Lower leg skin (tissue), 4 donors: ENCODE data around the gene GALNT7. TPM values are rescaled to one million over a fixed set of nuclear protein-coding genes. Genes with fewer than 3 reads are reported as not detected.

ENCODE experiments used
- DNase-seq, 2 donors: peaks; one replicate each; pipeline ENCODE4 v3.0.0-alpha.2; 2019; ENCODE audit warnings: low spot score in 2 of 2
- H3K4me3 ChIP-seq: fragments of 200-600 bp; sonication (generic); 2 replicates; pipeline ENCODE4 v1.5.1; 2017; ENCODE audit warnings: mild to moderate bottlenecking, low read depth; ENCODE audit not compliant: poor library complexity, severe bottlenecking
- POLR2A ChIP-seq, 2 donors: fragments of 450-650 bp; IDR thresholded peaks; one replicate each; pipeline ENCODE4 v1.6.1; 2016 to 2017; ENCODE audit warnings: antibody characterized with exemption in 2 of 2, mild to moderate bottlenecking in 1 of 2, moderate library complexity in 1 of 2
- WGBS, 2 donors: methylation state at CpG; one replicate each; pipeline ENCODE4 v1.1.5; 2018; 5-methylcytosine and 5-hydroxymethylcytosine counted together
- intact Hi-C: fragments of 100-400 bp; cut with DNase I; formaldehyde crosslinking; loops from one replicate; pipeline ENCODE4 v1.15.0; 2023; ENCODE audit warnings: low total_unique reads
- total RNA-seq, 4 donors: library from RNA; depleted of rRNA; stranded (reverse); fragments of >200 nt; gene quantifications; one replicate each; pipeline ENCODE4 v1.1.0, GENCODE V29; 2016
- TF ChIP-seq, protein P1 (sequence below), 3 donors: fragments of 450-650 bp; IDR thresholded peaks; one replicate each; pipeline ENCODE4 v1.5.1; 2016; ENCODE audit warnings: antibody characterized with exemption in 3 of 3, mild to moderate bottlenecking in 3 of 3, moderate library complexity in 2 of 3

Gene GALNT7
- total RNA-seq, 4 donors from 2014 or later, result 2.3 to 14.0 (median 12.5) TPM

DNA sequence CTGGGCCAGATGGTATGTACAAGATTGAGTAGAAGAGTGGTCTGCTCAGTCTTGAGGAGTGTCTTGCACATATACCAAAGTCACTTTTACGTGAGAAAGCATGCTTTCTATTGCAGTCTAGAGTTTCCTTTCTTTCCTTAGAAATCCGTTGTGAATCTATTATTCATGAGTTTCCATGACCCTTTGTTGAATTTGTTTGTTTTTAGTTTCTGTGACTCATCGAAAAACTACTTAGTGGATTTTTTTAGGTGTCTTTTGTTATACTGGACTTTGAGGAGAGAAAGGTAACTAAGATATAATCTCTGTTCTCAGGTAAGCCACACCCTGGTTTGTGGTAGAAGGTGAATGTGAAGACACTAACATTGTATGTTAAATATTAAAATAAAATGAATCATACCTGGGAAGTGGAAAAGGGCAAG, 23.0 kb downstream of the GALNT7 start:
- no peak overlapping the region for H3K4me3 ChIP-seq
- DNase-seq, result no peak
- intact Hi-C loops, result no loop called here
- 55 to 57% methylated on average over 3 of the region's 3 CpGs for WGBS, 2 donors
- no peak for TF ChIP-seq POLR2A (IDR thresholded peaks at IDR 0.05)

DNA sequence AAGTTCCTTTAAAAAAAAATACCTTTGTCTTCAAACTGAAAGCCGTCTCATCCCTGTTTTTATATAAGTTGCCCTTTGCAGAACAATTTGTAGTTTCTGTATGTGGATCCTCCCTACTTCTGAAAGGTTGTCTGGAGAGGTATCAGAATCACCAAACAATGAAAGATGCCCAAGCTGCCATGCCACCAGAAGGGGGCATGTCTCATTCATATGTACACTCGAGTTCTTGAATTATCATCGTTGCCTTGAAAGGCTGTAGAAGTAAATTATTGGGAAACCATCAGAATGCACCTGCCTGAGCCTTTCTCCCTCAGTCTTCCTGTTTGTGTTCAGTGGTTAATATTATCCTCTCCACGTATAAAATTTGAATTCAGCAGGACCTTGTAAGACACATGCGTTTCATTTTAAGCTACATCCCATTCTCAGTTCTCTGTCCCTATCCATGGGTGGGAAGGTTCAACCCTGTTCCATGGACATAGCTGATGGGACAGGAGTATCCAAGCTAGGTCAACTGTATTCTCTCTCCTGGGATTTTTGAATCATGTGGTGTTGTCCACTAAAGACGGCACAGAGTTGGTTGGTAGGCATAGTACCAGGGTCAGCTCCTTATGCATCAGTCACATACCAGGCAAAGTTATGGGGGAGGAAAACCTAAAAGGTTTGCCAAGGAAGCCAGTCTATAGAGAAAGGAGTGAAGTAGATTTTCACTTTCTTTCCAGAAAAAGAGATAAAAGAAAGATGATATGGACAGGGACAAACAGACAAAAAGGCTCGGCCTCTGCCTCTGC, 24.0 kb downstream of the GALNT7 start:
- intact Hi-C loops, result no loop called here
- TF ChIP-seq, protein P1, sequence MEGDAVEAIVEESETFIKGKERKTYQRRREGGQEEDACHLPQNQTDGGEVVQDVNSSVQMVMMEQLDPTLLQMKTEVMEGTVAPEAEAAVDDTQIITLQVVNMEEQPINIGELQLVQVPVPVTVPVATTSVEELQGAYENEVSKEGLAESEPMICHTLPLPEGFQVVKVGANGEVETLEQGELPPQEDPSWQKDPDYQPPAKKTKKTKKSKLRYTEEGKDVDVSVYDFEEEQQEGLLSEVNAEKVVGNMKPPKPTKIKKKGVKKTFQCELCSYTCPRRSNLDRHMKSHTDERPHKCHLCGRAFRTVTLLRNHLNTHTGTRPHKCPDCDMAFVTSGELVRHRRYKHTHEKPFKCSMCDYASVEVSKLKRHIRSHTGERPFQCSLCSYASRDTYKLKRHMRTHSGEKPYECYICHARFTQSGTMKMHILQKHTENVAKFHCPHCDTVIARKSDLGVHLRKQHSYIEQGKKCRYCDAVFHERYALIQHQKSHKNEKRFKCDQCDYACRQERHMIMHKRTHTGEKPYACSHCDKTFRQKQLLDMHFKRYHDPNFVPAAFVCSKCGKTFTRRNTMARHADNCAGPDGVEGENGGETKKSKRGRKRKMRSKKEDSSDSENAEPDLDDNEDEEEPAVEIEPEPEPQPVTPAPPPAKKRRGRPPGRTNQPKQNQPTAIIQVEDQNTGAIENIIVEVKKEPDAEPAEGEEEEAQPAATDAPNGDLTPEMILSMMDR (IDR thresholded peaks at IDR 0.05), result no peak
- no peak for TF ChIP-seq POLR2A (IDR thresholded peaks at IDR 0.05)
- DNase-seq, result no peak
- 79% methylated on average over 7 of the region's 7 CpGs for WGBS, 2 donors
- H3K4me3 ChIP-seq, result no peak overlapping the region

DNA sequence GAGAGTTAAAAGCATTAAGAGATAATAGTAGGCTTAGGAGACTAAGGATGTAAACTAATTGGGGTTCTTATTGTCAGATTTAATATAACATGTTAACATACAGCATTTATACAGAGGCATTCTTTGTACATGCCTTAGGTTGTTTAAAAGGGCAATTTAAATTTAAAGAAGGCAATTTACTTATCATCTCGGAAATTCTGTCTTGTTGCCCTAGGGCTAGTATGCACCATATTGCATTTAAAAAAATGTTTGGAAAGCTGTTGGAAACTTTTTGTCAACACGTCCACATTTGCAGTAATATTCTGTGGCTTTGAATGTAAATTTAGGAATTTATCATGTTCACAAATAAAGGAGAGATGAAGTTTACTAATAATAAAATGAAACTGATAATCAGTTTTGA, 25.5 kb downstream of the GALNT7 start:
- DNase-seq, result no peak
- no peak overlapping the region for H3K4me3 ChIP-seq
- TF ChIP-seq, protein P1 (IDR thresholded peaks at IDR 0.05), result no peak
- no peak for TF ChIP-seq POLR2A (IDR thresholded peaks at IDR 0.05)
- WGBS, 2 donors, result 69% methylated on average over 2 of the region's 2 CpGs
- intact Hi-C loops, result no loop called here

DNA sequence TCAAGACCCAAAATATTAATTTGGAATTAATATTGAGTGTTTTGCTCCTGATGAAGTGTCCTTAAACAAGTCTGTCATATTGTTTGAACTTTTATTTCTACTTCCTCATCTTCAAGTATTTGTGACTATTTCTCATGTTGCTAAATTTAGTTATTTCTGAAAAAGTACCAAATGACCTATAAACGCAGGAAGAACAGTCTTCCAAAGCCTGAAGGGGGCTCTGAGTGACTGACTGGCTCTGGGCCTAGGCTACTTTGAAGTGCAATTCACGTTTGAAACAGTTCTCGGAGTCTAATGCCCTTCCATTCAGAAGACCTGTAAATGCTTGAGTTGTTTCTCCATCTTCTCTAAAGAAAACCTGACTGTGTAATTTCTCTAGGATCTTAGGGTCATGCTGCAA, 26.5 kb downstream of the GALNT7 start:
- intact Hi-C loops, result no loop called here
- WGBS, 2 donors, result 68 to 70% methylated on average over 3 of the region's 3 CpGs
- TF ChIP-seq, protein P1 (IDR thresholded peaks at IDR 0.05), result no peak
- no peak for TF ChIP-seq POLR2A (IDR thresholded peaks at IDR 0.05)
- no peak for DNase-seq
- H3K4me3 ChIP-seq, result no peak overlapping the region

DNA sequence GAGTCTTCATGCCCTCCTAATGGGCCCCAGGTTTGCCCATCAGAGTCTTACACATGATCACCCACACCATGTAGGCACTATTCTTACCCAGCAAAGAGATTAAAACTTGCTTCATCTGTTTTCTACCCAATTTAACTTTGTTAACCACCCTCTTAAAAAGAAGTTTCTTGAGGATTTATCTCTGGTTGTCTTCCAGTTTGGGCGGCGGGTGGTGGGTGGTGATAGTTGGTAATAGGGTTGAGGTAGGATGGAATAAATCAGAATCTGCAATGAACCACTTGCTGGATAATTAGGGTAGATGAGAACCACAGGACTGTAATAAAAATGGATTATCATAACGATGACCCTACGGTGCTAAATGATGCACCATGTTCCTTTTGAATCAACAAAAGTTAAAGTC, 30.9 kb downstream of the GALNT7 start:
- no peak for TF ChIP-seq POLR2A (IDR thresholded peaks at IDR 0.05)
- TF ChIP-seq, protein P1 (IDR thresholded peaks at IDR 0.05), result no peak
- DNase-seq, result no peak
- H3K4me3 ChIP-seq, result no peak overlapping the region
- WGBS, 2 donors, result 92 to 97% methylated on average over 4 of the region's 4 CpGs
- intact Hi-C loops, result no loop called here

DNA sequence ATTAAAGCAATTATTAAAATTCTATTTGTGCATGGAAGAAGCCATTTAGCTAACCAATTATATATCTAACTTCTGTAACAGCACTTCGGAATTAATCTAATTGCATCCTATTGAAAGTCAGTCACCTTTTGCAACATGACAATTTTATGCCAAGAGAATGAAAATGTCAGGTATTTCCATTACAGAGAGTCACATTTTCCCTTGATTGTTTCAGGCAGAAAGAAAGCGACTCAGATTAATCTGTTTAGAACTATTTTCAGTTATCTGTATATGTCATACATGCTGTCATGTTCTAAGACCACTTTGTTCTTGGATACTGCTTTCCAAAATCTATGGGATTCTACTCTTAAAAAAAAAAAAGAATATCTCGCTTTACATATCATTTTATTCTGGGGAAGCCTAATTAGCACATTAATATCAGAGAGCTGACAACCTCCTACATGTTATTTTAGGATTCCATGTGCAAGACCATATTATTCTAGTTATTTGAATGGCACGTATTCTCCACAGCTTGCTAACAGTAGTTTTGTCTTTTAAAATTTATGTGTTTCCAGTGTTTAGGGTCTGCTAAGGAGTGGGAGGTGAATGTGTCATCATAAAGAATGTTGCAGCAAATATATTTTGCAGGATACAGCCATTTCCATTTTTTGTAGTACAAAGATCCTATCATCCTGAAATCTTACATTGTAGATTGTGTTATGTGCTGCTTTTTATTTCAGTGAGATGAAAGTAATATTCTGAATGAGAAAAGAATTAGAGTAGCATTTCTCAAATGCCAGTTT, 31.7 kb downstream of the GALNT7 start:
- TF ChIP-seq, protein P1 (IDR thresholded peaks at IDR 0.05), result no peak
- TF ChIP-seq POLR2A (IDR thresholded peaks at IDR 0.05), result no peak
- no peak overlapping the region for H3K4me3 ChIP-seq
- DNase-seq, result no peak
- 83 to 89% methylated on average over 4 of the region's 4 CpGs for WGBS, 2 donors
- intact Hi-C loops, result no loop called here
